RWPE1 (cell line): ENCODE results near the gene PLSCR3.

Source experiments
- CTCF ChIA-PET: fragments of 350-600 bp; sonication (Branson Sonifier 250); formaldehyde crosslinking; extraction: SDS; loops from one replicate; lab custom pipeline; 2021; lab: Yijun Ruan, JAX
- POLR2A ChIA-PET: fragments of 400-600 bp; formaldehyde crosslinking; extraction: SDS; loops from one replicate; lab custom pipeline; 2020; ENCODE audit warnings: antibody characterized with exemption; ENCODE audit not compliant: low non-redundant PET; lab: Yijun Ruan, JAX
- DNase-seq: peaks from one replicate; pipeline ENCODE4 v3.0.0; 2012; ENCODE audit warnings: low spot score
- H3K27ac ChIP-seq: fragments of 450-650 bp; 2 replicates; pipeline ENCODE4 v1.5.1; 2017
- TF ChIP-seq, protein P1 (sequence below): fragments of 450-650 bp; conservative IDR thresholded peaks from 2 replicates; pipeline ENCODE4 v1.5.1; 2017; ENCODE audit warnings: low read depth, mild to moderate bottlenecking

Gene PLSCR3

DNA sequence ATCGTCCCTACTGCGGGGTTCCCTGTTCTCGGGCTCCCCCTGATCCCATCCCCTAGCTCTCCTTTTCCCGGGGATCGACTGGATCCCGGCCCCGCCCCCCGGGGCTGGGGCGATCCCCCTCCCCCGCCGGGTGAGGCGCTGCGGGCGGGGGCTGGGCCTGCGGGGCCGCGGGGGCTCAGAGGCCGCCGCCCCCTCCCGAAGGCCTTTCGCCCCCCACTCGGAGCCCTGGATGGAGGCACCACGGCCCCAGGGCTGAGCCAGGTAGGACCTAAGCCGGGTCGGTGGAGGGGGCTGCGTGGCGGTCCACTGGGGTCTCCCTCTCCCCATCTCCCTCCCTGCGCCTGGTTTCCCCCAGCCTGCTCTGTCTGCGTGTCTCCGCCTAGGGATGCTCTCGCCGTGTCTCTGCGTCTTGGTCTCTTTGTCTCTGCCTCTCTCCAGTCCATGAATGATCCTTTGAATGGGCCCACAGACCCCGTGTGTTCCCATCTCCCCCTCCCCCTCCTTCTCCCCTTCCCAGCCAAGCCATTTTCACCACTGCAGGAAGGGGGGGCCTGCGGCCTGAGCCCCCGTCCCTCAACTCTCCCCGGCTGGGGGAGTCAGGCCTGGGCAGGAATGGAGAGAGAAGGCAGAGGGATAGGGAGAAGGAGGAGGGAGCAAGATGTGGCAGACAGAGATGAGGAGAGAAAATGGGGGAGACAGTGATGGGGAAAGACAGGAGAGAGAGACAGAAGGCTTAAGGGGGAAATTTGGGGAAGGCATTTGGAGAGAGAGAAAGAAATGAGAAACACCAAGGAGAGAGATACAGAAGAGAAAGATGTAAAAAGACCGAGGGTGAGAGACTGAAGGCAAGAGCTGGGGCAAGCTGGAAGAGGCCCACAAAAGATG lies 11.3 kb upstream of the PLSCR3 start:
- TF ChIP-seq, protein P1, sequence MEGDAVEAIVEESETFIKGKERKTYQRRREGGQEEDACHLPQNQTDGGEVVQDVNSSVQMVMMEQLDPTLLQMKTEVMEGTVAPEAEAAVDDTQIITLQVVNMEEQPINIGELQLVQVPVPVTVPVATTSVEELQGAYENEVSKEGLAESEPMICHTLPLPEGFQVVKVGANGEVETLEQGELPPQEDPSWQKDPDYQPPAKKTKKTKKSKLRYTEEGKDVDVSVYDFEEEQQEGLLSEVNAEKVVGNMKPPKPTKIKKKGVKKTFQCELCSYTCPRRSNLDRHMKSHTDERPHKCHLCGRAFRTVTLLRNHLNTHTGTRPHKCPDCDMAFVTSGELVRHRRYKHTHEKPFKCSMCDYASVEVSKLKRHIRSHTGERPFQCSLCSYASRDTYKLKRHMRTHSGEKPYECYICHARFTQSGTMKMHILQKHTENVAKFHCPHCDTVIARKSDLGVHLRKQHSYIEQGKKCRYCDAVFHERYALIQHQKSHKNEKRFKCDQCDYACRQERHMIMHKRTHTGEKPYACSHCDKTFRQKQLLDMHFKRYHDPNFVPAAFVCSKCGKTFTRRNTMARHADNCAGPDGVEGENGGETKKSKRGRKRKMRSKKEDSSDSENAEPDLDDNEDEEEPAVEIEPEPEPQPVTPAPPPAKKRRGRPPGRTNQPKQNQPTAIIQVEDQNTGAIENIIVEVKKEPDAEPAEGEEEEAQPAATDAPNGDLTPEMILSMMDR, result no peak
- CTCF ChIA-PET, result no interaction called here
- H3K27ac ChIP-seq, result peak overlapping the region; percentile 88
- no peak for DNase-seq
- POLR2A ChIA-PET, result interaction anchor here (0.6 kb wide), 2 partner anchors 79 to 115 kb away, joined by 3 read pairs; no protein-coding TSS in a partner anchor

DNA sequence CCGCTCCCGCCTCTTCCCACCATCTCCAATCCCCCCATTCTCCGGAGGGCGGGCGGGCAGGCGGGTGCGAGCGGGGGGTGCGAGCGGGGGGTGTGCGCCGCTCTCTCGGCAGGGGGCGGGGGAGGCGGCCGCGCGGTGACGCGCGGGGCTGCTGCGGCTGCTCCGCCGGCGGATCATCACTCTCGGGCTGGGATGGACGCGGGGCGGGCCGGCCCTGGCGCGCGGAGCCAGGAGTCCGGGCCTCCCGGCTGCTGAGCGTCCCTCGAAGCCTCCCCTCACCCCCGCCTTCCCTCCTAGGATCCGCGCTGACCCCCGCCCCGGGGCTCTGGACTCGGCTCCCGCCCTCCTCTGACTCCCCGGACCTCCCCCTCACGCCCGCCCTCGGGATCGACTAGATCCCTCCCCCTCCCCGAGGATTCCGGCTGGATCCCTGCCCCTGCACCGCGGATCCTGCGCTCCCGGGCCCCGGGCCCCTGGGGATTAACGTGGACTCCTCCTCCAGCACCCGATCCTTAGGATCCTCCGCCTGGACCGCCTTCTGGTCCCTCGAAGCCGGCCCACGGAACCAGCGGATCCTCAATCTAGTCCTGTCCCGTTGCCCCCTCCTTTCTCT lies 10.5 kb upstream of the PLSCR3 start:
- ChIA-PET CTCF (interaction anchor here (1.3 kb wide), 1 partner anchor 32 kb away, joined by 7 read pairs; no protein-coding TSS in a partner anchor), POLR2A (interaction anchor here (0.6 to 1.1 kb wide), 5 partner anchors 11 to 115 kb away, joined by 3 to 13 read pairs (median 3); partner anchors contain the start of genes PLSCR3 and TMEM102)
- TF ChIP-seq, protein P1, result no peak
- H3K27ac ChIP-seq, result peak overlapping the region; percentile 88
- no peak for DNase-seq

DNA sequence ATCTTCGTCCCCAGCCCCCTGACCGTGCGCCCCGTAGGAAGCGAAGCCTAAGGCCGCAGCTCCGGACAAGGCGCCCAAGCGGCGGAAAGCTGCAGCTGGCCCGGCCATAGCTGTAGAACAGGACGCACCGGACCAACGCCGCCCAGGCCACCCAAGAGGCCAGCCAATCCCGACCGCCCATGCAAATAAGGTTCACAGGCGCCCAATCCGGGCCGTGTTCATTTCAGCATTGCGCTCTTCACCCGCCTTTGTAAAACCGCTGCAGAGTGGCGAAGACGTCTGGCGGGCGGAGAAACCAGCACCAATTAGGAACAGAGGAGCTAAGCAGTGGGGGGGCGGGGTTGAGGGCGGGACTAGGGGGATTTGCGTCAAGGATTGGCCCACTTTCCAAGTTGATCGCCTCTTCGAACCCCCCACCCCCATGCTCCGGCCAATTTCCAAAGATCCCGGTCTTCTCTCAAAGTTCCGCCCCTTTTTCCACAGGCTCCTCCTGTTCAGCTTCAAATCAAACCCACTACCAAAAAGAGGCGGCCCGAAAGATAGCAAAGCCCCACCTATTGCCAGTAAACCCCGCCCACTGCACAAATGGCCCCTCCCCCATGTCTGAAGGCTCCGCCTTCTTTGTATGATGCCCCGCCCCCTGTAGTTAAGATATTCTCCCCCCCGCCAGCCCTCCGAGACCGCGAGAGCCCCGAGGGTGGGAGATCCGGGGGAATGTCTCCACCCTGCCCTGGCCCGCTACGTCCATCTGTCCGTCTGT lies 9.8 kb upstream of the PLSCR3 start, which contains the start of gene TMEM256:
TSS of gene TMEM256 (minus strand) at position 121 of the 760 bp plus-strand sequence. CDS start at position 108, 13 bp downstream.
- H3K27ac ChIP-seq, result peak within 1 kb of the TSS; percentile 88
- ChIA-PET POLR2A (interaction anchor here (0.6 to 1.1 kb wide), 5 partner anchors 10 to 81 kb away, joined by 3 to 13 read pairs (median 3); partner anchors contain the start of genes PLSCR3 and TMEM102), CTCF (interaction anchor here (0.6 to 1.3 kb wide), 4 partner anchors 33 to 69 kb away, joined by 3 to 7 read pairs (median 3); no protein-coding TSS in a partner anchor)
- DNase-seq, result peak; percentile 97
- TF ChIP-seq, protein P1, result no peak

DNA sequence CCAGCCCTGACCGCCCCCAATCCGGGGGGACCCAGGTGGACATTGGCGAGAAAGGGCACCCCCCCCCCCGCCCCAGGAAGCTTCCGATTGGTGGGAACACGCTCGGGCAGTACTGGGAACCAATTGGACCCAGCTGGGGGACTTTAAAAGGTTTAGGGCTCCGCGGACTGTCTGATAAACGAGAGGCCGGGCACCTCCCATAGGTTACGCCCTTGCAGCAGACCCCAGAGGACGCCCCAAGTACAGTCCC lies 9.3 kb upstream of the PLSCR3 start:
- peak; percentile 64 for DNase-seq
- CTCF ChIA-PET, result interaction anchor here (0.6 to 1.3 kb wide), 4 partner anchors 33 to 68 kb away, joined by 3 to 7 read pairs (median 3); no protein-coding TSS in a partner anchor
- peak overlapping the region; percentile 88 for H3K27ac ChIP-seq
- POLR2A ChIA-PET, result interaction anchor here (0.5 to 1.1 kb wide), 5 partner anchors 9 to 79 kb away, joined by 3 to 13 read pairs (median 3); partner anchors contain the start of genes PLSCR3 and TMEM102
- TF ChIP-seq, protein P1, result no peak

DNA sequence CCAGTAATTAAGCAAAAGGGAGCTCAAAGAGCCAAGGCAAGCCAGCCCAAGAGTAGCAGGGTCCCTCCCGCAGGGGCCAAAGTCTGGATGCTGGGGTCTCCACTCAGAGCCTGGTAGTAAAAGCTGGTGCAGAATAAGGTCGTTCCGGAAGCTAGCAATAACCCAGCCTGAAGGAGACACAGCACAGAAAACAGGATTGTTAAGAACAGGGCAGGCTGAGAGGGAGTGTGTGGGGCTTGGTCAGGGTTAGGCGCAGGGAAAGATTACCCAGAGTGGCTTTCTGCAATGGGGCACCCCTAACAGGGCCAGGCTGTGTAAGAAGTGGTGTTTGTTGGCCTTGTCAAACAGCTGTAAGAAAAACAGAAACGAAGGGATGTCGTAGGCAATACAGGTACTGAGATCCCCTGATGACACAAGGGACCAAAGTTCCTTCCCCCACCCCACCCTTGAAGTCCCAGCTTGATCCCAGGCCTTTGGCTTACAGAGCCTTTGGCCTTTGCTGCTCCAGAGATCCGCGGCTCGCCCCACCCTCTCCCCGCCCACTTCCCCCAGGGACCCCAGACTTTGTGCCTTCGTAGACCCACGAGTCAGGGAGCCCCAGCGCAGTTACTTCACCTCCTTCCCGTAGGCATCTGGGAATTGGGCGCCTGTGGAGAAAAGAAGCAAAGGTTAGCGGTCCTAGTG lies 8.9 kb upstream of the PLSCR3 start:
- ChIA-PET CTCF (interaction anchor here (1.1 to 1.6 kb wide), 4 partner anchors 33 to 52 kb away, joined by 3 to 8 read pairs (median 5); no protein-coding TSS in a partner anchor), POLR2A (interaction anchor here (0.5 to 1.1 kb wide), 2 partner anchors 9 to 78 kb away, joined by 3 to 13 read pairs; partner anchors contain the start of gene PLSCR3)
- TF ChIP-seq, protein P1, result no peak
- no peak for DNase-seq
- peak overlapping the region; percentile 88 for H3K27ac ChIP-seq
